Hepatocyte (in vitro differentiated cells): ENCODE results near the gene PCDH20.

Experiments
- EZH2 ChIP-seq: fragments of 200-600 bp; sonication (generic); IDR thresholded peaks from 2 replicates; pipeline ENCODE4 v1.6.1; 2016; ENCODE audit warnings: antibody characterized with exemption, mild to moderate bottlenecking, borderline replicate concordance
- TF ChIP-seq, protein P1 (sequence below): fragments of 200-600 bp; sonication (generic); IDR thresholded peaks from 2 replicates; pipeline ENCODE4 v1.5.1; 2016; ENCODE audit warnings: antibody characterized with exemption, mild to moderate bottlenecking; ENCODE audit not compliant: poor library complexity

DNA sequence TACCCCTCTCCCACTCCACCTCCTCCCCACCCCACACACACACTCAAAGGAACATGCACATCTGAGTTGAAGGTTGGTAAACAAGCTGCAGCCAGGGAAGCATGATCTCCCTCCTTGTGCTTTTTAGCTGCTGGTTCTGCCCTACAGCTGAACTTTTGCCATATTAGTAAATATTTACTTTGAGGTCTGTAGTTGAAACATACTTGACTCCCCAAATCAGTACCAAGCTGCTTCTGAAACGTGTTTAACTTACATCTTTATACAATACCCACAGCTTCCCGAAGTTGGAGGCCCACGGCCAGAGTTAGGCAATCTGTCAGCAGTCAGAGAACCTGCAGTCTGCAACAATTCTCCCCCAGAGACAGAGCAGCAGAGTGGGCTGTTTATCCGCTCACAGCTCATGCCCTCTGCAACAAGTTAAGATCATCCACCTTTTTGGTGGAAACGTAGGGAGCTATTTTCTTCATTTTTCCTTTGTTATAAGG is 1.5 kb upstream of the PCDH20 start:
- TF ChIP-seq, protein P1, sequence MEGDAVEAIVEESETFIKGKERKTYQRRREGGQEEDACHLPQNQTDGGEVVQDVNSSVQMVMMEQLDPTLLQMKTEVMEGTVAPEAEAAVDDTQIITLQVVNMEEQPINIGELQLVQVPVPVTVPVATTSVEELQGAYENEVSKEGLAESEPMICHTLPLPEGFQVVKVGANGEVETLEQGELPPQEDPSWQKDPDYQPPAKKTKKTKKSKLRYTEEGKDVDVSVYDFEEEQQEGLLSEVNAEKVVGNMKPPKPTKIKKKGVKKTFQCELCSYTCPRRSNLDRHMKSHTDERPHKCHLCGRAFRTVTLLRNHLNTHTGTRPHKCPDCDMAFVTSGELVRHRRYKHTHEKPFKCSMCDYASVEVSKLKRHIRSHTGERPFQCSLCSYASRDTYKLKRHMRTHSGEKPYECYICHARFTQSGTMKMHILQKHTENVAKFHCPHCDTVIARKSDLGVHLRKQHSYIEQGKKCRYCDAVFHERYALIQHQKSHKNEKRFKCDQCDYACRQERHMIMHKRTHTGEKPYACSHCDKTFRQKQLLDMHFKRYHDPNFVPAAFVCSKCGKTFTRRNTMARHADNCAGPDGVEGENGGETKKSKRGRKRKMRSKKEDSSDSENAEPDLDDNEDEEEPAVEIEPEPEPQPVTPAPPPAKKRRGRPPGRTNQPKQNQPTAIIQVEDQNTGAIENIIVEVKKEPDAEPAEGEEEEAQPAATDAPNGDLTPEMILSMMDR = no peak
- no peak for TF ChIP-seq EZH2
